NCI-H187 treated with DMSO at 0.1 percent for 48 hours (cell line): ENCODE results near the gene ATF7.
"Not testable (repeated sequence)": the region's sequence is repeated elsewhere in the genome, so short reads cannot be mapped to it uniquely, and the experiment has no call there.

Experiments
- DNase-seq: peaks from one replicate; lab custom pipeline; 2025; lab: John Stamatoyannopoulos, UW

The ATF7 gene

GRCh38 chr12:53626702-53627169 lies 554 bp upstream of the ATF7 start:
- no peak for DNase-seq

- DNase-seq = no peak
Observed at GRCh38 chr12:53625373-53625945, 723 bp downstream of the ATF7 start.

- no peak for DNase-seq
Observed at GRCh38 chr12:53624956-53625355, 1.2 kb downstream of the ATF7 start.

GRCh38 chr12:53624458-53624857 lies 1.7 kb downstream of the ATF7 start:
- no peak for DNase-seq

GRCh38 chr12:53623548-53624385 lies 2.4 kb downstream of the ATF7 start:
- DNase-seq = no peak

- DNase-seq = no peak
Observed at GRCh38 chr12:53622724-53623123, 3.5 kb downstream of the ATF7 start.

- DNase-seq = no peak
Observed at GRCh38 chr12:53618275-53618674, 7.9 kb downstream of the ATF7 start.

GRCh38 chr12:53617700-53618099 lies 8.5 kb downstream of the ATF7 start:
- no peak for DNase-seq

GRCh38 chr12:53616950-53617349 lies 9.2 kb downstream of the ATF7 start:
- DNase-seq = no peak

- no peak for DNase-seq
Observed at GRCh38 chr12:53613821-53614220, 12.4 kb downstream of the ATF7 start.

- DNase-seq = no peak
Observed at GRCh38 chr12:53612978-53613377, 13.2 kb downstream of the ATF7 start.

GRCh38 chr12:53611304-53611703 lies 14.9 kb downstream of the ATF7 start:
- no peak for DNase-seq

GRCh38 chr12:53606688-53607087 lies 19.5 kb downstream of the ATF7 start:
- DNase-seq = not testable (repeated sequence)

- DNase-seq = no peak
Observed at GRCh38 chr12:53604581-53604980, 21.6 kb downstream of the ATF7 start.

GRCh38 chr12:53603804-53604203 lies 22.4 kb downstream of the ATF7 start:
- DNase-seq = no peak

GRCh38 chr12:53603196-53603595 lies 23.0 kb downstream of the ATF7 start:
- DNase-seq = no peak

GRCh38 chr12:53602176-53602864 lies 23.9 kb downstream of the ATF7 start:
- DNase-seq = no peak

- DNase-seq = no peak
Observed at GRCh38 chr12:53601296-53601847, 24.8 kb downstream of the ATF7 start.

GRCh38 chr12:53600490-53601295 lies 25.5 kb downstream of the ATF7 start:
- no peak for DNase-seq

- DNase-seq = no peak
Observed at GRCh38 chr12:53599579-53599978, 26.6 kb downstream of the ATF7 start.

GRCh38 chr12:53598971-53599370 lies 27.2 kb downstream of the ATF7 start:
- DNase-seq = not testable (repeated sequence)

GRCh38 chr12:53596920-53597363 lies 29.2 kb downstream of the ATF7 start:
- DNase-seq = no peak
